HUES48 (cell line): ENCODE measurements around the gene DGCR6.
"Not testable (repeated sequence)": the region's sequence is repeated elsewhere in the genome, so short reads cannot be mapped to it uniquely, and the experiment has no call there.

ENCODE experiments used
- H3K27ac ChIP-seq: one replicate; pipeline ENCODE4 v1.7.0; 2013; ENCODE audit warnings: low read depth, low read length, inconsistent platforms
- H3K27me3 ChIP-seq: 2 replicates; pipeline ENCODE4 v1.6.1; 2013; ENCODE audit warnings: mild to moderate bottlenecking, low read length; ENCODE audit not compliant: control insufficient read depth, insufficient read depth
- H3K36me3 ChIP-seq: 2 replicates; pipeline ENCODE4 v1.6.1; 2013; ENCODE audit warnings: low read length; ENCODE audit not compliant: control insufficient read depth, insufficient read depth
- H3K4me1 ChIP-seq: 2 replicates; pipeline ENCODE4 v1.6.1; 2013; ENCODE audit warnings: mild to moderate bottlenecking, low read length; ENCODE audit not compliant: control insufficient read depth, insufficient read depth
- H3K4me3 ChIP-seq: 2 replicates; pipeline ENCODE4 v1.5.1; 2013; ENCODE audit warnings: mild to moderate bottlenecking, low read depth, low read length
- H3K9ac ChIP-seq: 2 replicates; pipeline ENCODE4 v1.6.1; 2013; ENCODE audit warnings: mild to moderate bottlenecking, low read depth, low read length, moderate library complexity
- H3K9me3 ChIP-seq: 2 replicates; pipeline ENCODE4 v1.6.1; 2013; ENCODE audit warnings: low read length; ENCODE audit not compliant: control insufficient read depth, insufficient read depth

DGCR6 gene

GRCh38 chr22:18905540-18906409, at the start of gene DGCR6:
DGCR6 (plus strand) TSS chr22:18906320; CDS start chr22:18906375, 55 bp downstream.
- Histone ChIP-seq H3K9ac (no peak within 1 kb of the TSS), H3K27me3 (no peaks in the 10 kb centered on the region), H3K36me3 (no peaks in the 10 kb centered on the region), H3K4me1 (no peaks in the 10 kb centered on the region), H3K27ac (no peak within 1 kb of the TSS), H3K4me3 (no peak within 1 kb of the TSS), H3K9me3 (no peaks in the 10 kb centered on the region)

- H3K27me3 ChIP-seq, H3K27ac ChIP-seq, H3K9ac ChIP-seq, H3K4me1 ChIP-seq, H3K36me3 ChIP-seq, H3K4me3 ChIP-seq, H3K9me3 ChIP-seq: not testable (repeated sequence)
These were observed 46.8 kb upstream of the DGCR6 start for GRCh38 chr22:18859314-18859713.

DNA sequence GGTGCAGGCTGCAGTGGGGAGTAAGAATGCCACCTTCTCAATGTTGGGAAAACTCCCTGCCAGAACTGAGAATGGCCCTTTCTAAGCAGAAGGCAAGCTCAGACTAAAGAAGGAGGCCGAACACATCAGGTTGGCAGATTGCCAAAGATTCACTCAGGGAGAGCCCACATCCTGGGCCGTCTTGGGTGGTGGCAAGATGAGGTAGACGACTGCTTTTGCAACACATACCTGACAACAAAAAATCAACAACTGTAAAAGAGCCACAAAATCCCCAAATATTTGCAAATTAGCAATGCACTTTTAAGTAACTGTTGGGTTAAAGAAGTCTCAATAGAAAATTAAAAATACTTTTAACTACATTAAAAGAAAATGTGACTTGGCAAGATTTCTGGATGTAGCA, 24.9 kb upstream of the DGCR6 start:
- H3K4me3 ChIP-seq, H3K9me3 ChIP-seq, H3K4me1 ChIP-seq, H3K36me3 ChIP-seq, H3K27ac ChIP-seq, H3K9ac ChIP-seq, H3K27me3 ChIP-seq: not testable (repeated sequence)

DNA sequence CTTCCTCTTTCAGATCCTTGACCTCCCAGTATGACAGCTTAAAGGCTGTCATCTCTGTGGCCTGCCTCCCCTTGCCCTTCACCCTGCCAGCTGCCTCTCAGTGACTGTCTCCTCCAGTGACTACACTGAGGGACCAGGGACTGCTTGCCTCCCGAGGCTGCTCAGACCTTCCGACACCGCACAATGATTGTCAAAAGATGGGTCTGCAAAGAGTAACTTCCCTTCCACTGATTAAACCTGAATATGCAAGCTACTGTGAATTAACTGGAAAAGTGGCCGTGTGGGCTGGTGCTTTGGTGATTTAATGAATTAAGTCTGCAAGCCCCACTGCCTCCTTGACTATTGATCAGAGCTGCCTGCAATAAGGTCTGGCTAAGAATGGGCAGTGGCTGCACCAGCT, 21.7 kb upstream of the DGCR6 start:
- not testable (repeated sequence) for H3K36me3 ChIP-seq, H3K9me3 ChIP-seq, H3K27me3 ChIP-seq, H3K4me3 ChIP-seq, H3K4me1 ChIP-seq, H3K27ac ChIP-seq, H3K9ac ChIP-seq

GRCh38 chr22:18888115-18888514, 18.0 kb upstream of the DGCR6 start:
- Histone ChIP-seq H3K9ac (no peak overlapping the region), H3K27ac (no peak overlapping the region), H3K36me3 (no peaks in the 10 kb centered on the region), H3K9me3 (no peaks in the 10 kb centered on the region), H3K27me3 (no peaks in the 10 kb centered on the region), H3K4me1 (no peaks in the 10 kb centered on the region), H3K4me3 (no peak overlapping the region)

DNA sequence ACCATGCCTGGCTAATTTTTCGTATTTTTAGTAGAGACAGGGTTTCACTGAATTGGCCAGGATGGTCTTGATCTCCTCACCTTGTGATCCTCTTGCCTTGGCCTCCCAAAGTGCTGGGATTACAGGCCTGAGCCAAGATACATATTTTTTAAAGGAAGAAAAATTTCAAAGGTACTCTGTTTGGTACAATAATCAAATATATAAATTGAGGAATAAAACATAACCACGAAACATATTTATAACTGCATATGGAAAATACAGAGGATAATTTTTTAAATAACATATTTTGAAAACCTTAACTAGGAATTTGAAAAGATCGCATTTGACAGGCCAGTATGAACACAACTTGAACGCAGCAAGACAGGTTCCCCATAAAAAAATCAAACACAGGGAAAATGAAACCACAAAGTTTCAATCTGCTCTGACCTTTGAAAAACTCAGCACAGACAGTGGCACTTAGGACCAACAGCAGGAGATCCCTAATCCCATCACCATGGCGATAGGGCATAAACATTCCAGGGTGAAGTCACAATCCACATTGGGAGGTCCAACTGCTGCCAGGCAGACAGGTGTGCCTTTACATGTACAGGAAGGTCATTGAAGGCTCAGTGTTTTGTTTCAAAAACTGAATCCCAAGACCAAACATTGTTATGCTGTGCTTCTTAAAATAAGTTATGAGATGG, 15.5 kb upstream of the DGCR6 start:
- not testable (repeated sequence) for H3K9ac ChIP-seq, H3K27me3 ChIP-seq, H3K4me3 ChIP-seq, H3K4me1 ChIP-seq, H3K9me3 ChIP-seq, H3K36me3 ChIP-seq, H3K27ac ChIP-seq

GRCh38 chr22:18893775-18894174, 12.3 kb upstream of the DGCR6 start:
- H3K9me3 ChIP-seq, H3K27ac ChIP-seq, H3K4me3 ChIP-seq, H3K27me3 ChIP-seq, H3K4me1 ChIP-seq, H3K9ac ChIP-seq, H3K36me3 ChIP-seq: not testable (repeated sequence)

- not testable (repeated sequence) for H3K27ac ChIP-seq, H3K27me3 ChIP-seq, H3K9ac ChIP-seq, H3K4me3 ChIP-seq, H3K9me3 ChIP-seq, H3K4me1 ChIP-seq, H3K36me3 ChIP-seq
These were observed 10.0 kb upstream of the DGCR6 start for GRCh38 chr22:18896037-18896657.

DNA sequence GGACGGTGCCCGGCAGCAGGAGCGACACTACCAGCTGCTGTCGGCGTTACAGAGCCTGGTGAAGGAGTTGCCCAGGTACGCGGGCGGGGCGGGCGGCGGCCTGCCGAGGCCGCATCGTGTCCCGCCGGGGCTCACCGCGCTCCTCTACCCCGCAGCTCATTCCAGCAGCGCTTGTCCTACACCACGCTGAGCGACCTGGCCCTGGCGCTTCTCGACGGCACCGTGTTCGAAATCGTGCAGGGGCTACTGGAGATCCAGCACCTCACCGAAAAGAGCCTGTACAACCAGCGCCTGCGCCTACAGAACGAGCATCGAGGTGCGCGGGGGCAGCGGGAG, 258 bp downstream of the DGCR6 start:
- H3K9me3 ChIP-seq, H3K9ac ChIP-seq, H3K4me3 ChIP-seq, H3K36me3 ChIP-seq, H3K27ac ChIP-seq, H3K4me1 ChIP-seq, H3K27me3 ChIP-seq: not testable (repeated sequence)

DNA sequence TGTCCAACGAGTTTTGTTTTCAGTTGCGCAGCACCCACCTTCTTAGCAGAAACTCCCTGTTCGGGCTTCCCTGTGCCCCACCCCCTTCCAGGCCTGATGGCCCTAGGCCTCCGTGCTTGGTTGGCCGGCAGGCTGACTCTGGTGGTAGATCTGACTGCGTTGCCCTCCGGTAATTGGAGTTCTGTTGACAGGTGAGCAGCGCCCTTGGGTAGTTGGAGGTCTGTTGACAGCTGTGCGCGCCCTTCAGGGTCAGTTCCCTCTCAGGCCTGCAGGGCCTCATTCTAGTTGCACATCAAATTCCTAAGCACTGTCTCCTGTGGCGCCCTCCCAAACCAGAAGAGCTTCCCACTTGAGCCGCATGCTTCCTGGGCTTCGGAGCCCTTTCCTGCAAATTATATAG, 776 bp downstream of the DGCR6 start:
- Histone ChIP-seq H3K27ac (no peak overlapping the region), H3K4me3 (no peak overlapping the region), H3K36me3 (no peaks in the 10 kb centered on the region), H3K9ac (no peak overlapping the region), H3K27me3 (no peaks in the 10 kb centered on the region), H3K9me3 (no peaks in the 10 kb centered on the region), H3K4me1 (no peaks in the 10 kb centered on the region)

DNA sequence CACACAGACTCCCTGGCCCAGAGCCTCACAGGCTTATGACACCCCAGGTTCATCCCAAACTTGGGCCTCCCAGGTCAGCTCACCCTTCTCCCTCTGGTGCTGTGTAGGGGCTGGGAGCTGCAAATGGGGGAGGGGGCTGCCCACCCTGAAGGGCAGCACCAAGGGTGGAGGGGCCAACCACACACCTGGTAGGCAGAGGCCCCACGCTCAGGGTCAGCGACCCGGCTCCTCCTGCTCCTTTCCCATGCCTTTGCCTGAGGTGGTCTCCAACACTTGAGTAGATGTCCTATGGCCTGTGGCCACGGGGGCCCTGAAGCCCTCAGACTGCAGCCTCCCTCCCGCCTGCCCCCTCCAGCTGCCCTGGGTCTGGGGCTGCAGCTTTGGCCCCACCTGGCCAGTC, 3.4 kb downstream of the DGCR6 start:
- Histone ChIP-seq H3K27ac (no peak overlapping the region), H3K9ac (no peak overlapping the region), H3K9me3 (no peaks in the 10 kb centered on the region), H3K27me3 (no peaks in the 10 kb centered on the region), H3K4me3 (no peak overlapping the region), H3K36me3 (no peaks in the 10 kb centered on the region), H3K4me1 (no peaks in the 10 kb centered on the region)
